K562 (cell line): ENCODE results near the gene SLC22A3. TPM values are rescaled to one million over a fixed set of nuclear protein-coding genes. Genes with fewer than 3 reads are reported as not detected.

ENCODE experiments used
- ATAC-seq: fragments of 200-7000 bp; cut with Tn5 transposase; 3 replicates; pipeline ENCODE4 v1.9.1; 2020; ENCODE audit warnings: moderate library complexity
- BruUV-seq: library from RNA; stranded (reverse); fragments of 400-500 nt; replicated peaks from 2 replicates; lab custom pipeline; 2021; lab: Mats Ljungman, UMichigan
- CTCF ChIA-PET: fragments of 300-600 bp; formaldehyde crosslinking; extraction: SDS; loops from one replicate; lab custom pipeline; 2021; ENCODE audit warnings: low intra/inter-chr PET ratio; lab: Yijun Ruan, JAX
- POLR2A ChIA-PET: fragments of 300-600, 350-650 bp; sonication (Branson Sonifier 250); formaldehyde crosslinking; extraction: SDS; loops from one replicate; lab custom pipeline; 2021; ENCODE audit warnings: antibody characterized with exemption, inconsistent platforms; lab: Yijun Ruan, JAX
- DNase-seq, 4 experiments: peaks; one replicate each; pipeline versions ENCODE4 v3.0.0 to v3.0.0-alpha.2; 2011 to 2018; ENCODE audit warnings: low spot score in 3 of 4, mixed read lengths in 3 of 4; ENCODE audit errors: extremely low read depth in 1 of 4
- FAIRE-seq: peaks from 2 replicates; lab custom pipeline; 2011; peaks lifted over from hg19 to GRCh38; lab: Jason Lieb, UNC
- H2AFZ ChIP-seq: 2 replicates; pipeline ENCODE4 v1.6.0; 2011; ENCODE audit warnings: low read depth, low read length, control low read depth, inconsistent platforms
- H3K27ac ChIP-seq: fragments of 200-600 bp; 3 replicates; pipeline ENCODE4 v1.8.0; 2011; ENCODE audit warnings: low read depth, mild to moderate bottlenecking, control low read depth, inconsistent platforms, low read length, moderate library complexity, mixed read lengths; ENCODE audit errors: extremely low read depth
- H3K27me3 ChIP-seq, 2 experiments: fragments of 300-600 bp in 1 of 2; 2 replicates in 1 of 2; 3 replicates in 1 of 2; pipeline versions ENCODE4 v1.6.0 to v1.8.0; 2011; ENCODE audit warnings: inconsistent platforms in 2 of 2, low read length in 2 of 2, mild to moderate bottlenecking in 1 of 2, mixed read lengths in 1 of 2, moderate library complexity in 1 of 2; ENCODE audit not compliant: control insufficient read depth in 2 of 2, insufficient read depth in 2 of 2
- H3K36me3 ChIP-seq: fragments of 300-600 bp; 3 replicates; pipeline ENCODE4 v1.8.0; 2011; ENCODE audit warnings: mild to moderate bottlenecking, low read length, inconsistent platforms; ENCODE audit not compliant: control insufficient read depth, insufficient read depth
- H3K4me1 ChIP-seq, 2 experiments: fragments of 200-600 bp in 1 of 2; replicated peaks in 1 of 2; 2 replicates in 1 of 2; 3 replicates in 1 of 2; pipeline versions ENCODE4 v1.5.1 to v1.8.0; 2011; ENCODE audit warnings: inconsistent platforms in 2 of 2, low read length in 2 of 2, mild to moderate bottlenecking in 1 of 2, mixed read lengths in 1 of 2, moderate library complexity in 1 of 2; ENCODE audit not compliant: control insufficient read depth in 2 of 2, insufficient read depth in 2 of 2
- H3K4me2 ChIP-seq: 2 replicates; pipeline ENCODE4 v1.6.1; 2011; ENCODE audit warnings: low read length, control low read depth, inconsistent platforms, mixed read lengths; ENCODE audit not compliant: insufficient read depth
- H3K4me3 ChIP-seq: fragments of 200-600 bp; sonication (generic), shearing (Covaris generic); 2 replicates; pipeline ENCODE4 v1.5.1; 2016; ENCODE audit warnings: control low read depth, inconsistent platforms
- H3K79me2 ChIP-seq: fragments of 200-600 bp; 3 replicates; pipeline ENCODE4 v1.8.0; 2011; ENCODE audit warnings: low read length, inconsistent platforms; ENCODE audit not compliant: control insufficient read depth, insufficient read depth
- H3K9ac ChIP-seq, 2 experiments: 2 replicates each; pipeline versions ENCODE4 v1.6.0 to v1.6.1; 2011; ENCODE audit warnings: low read depth in 2 of 2, low read length in 2 of 2, control low read depth in 1 of 2, inconsistent platforms in 1 of 2, mild to moderate bottlenecking in 1 of 2, mixed read lengths in 1 of 2; ENCODE audit not compliant: insufficient read depth in 1 of 2
- H3K9me1 ChIP-seq: one replicate; pipeline ENCODE4 v1.6.0; 2011; ENCODE audit warnings: inconsistent platforms, mild to moderate bottlenecking, low read length, moderate library complexity; ENCODE audit not compliant: control insufficient read depth, insufficient read depth
- H3K9me3 ChIP-seq: replicated peaks from 2 replicates; pipeline ENCODE4 v1.5.1; 2011; ENCODE audit warnings: low read depth, low read length, inconsistent platforms; ENCODE audit not compliant: control insufficient read depth, insufficient read depth
- H4K20me1 ChIP-seq: replicated peaks from 2 replicates; pipeline ENCODE4 v1.6.1; 2011; ENCODE audit warnings: low read length, inconsistent platforms, mixed read lengths; ENCODE audit not compliant: control insufficient read depth, insufficient read depth
- EHMT2 ChIP-seq: fragments of 450-650 bp; IDR thresholded peaks from 2 replicates; pipeline ENCODE4 v1.6.1; 2018; ENCODE audit warnings: antibody characterized with exemption
- SLC30A9 ChIP-seq: fragments of 250-450 bp; sonication (Bioruptor Pico); IDR thresholded peaks from 2 replicates; pipeline ENCODE4 v1.8.0; 2022; ENCODE audit warnings: mild to moderate bottlenecking, moderate library complexity
- TSC22D4 ChIP-seq: fragments of 450-650 bp; IDR thresholded peaks from 2 replicates; pipeline ENCODE4 v1.6.1; 2016; ENCODE audit warnings: missing genetic modification characterization, missing biosample characterization, control low read depth
- ZNF165 ChIP-seq: fragments of 250-450 bp; sonication (Bioruptor Pico); IDR thresholded peaks from 2 replicates; pipeline ENCODE4 v1.4.0; 2020; ENCODE audit warnings: borderline replicate concordance
- WGBS: fragments of 100-300 bp; shearing (Covaris generic); methylation state at CpG from one replicate; pipeline ENCODE4 v1.1.6; 2016; ENCODE audit warnings: low coverage, mixed read lengths; ENCODE audit not compliant: insufficient coverage; ENCODE audit errors: missing lambda C conversion rate; 5-methylcytosine and 5-hydroxymethylcytosine counted together
- in situ Hi-C: fragments of 300-500 bp; cut with MboI; formaldehyde crosslinking; loops from 4 replicates; pipeline ENCODE4 v1.15.0; 2018; ENCODE audit warnings: inconsistent platforms, mixed read lengths
- intact Hi-C: fragments of 100-400 bp; cut with micrococcal nuclease; formaldehyde crosslinking; loops from 2 replicates; pipeline ENCODE4 v1.14.2; 2022
- polyA plus RNA-seq, 8 experiments: library from polyadenylated mRNA; depleted of rRNA in 4 of 8; stranded (reverse) in 5 of 8; unstranded in 3 of 8; fragments of >200 nt; fragmentation: Nextera tagmentation in 2 of 8; fragmentation: Illumina TruSeq in 1 of 8; extraction: Ambion mirVana in 2 of 8; extraction: Trizol in 1 of 8; gene quantifications; 2 replicates each; pipeline versions ENCODE4 v1.2.1 to v1.2.3, GENCODE V29; 2011 to 2014; ENCODE audit warnings: inconsistent platforms in 1 of 8, missing spikeins in 1 of 8
- total RNA-seq, 7 experiments: library from RNA; depleted of rRNA in 6 of 7; stranded (reverse); fragments of >200 nt in 6 of 7; fragmentation: Illumina TruSeq in 2 of 7; extraction: Trizol in 2 of 7; gene quantifications; 2 replicates each; pipeline versions ENCODE4 v1.2.1 to v1.2.3, GENCODE V29; 2011 to 2021; ENCODE audit warnings: low replicate concordance in 1 of 7
- TF ChIP-seq, protein P1 (sequence below): fragments of 450-650 bp; IDR thresholded peaks from 2 replicates; pipeline ENCODE4 v1.6.1; 2016; ENCODE audit warnings: low read depth, mild to moderate bottlenecking, moderate library complexity

Gene SLC22A3
- total and polyA plus RNA-seq, 9 of the 15 experiments (the other 6 are each of a cell fraction or from before 2014, with no cell fraction given): not detected

DNA sequence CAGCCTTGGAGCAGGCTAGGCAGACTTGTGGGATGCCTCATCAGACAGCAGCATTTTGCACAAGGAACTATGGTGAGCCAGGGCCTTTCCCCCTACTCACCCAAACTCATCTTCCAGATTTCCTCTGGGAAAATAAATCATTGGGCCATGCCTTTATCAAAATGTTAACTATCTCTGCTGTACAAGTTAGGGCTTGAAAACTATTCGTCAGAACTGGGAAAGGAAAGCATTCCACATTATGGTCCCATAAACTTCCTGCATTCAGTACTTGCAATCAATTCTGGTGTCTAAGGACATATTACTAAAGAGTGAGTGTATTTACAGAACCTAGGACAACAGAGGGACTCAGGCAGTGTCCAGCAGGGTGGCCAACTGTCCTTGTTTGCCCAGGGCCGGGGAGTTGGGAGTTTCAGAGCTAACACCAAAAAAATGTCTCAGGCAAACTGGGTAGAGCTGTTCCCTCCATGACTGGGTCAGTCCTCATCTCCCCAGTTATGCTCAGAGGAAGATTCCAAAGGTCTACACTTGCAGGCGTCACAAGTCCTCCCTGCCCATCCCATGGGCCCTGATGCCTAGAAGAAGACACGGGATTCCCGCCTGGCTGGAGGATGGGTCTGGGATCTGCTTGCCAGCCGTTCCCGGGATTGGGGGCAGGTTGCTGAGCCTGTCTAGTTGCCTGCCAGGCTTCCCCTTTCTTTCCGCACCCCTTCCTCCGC is 72.2 kb downstream of the SLC22A3 start:
- no peaks in the 10 kb centered on the region for H3K4me1 ChIP-seq
- H3K36me3 ChIP-seq: no peaks in the 10 kb centered on the region
- ATAC-seq: no peak
- intact Hi-C loops: no loop called here
- POLR2A ChIA-PET: no interaction called here
- H4K20me1 ChIP-seq: no peaks in the 10 kb centered on the region
- no peak for DNase-seq
- no peak overlapping the region for H3K27ac ChIP-seq
- CTCF ChIA-PET: no interaction called here
- peaks cover 9 to 14% of the 10 kb centered on the region in 2 experiments; a peak in 4 of 5 replicates for H3K27me3 ChIP-seq
- under 1% methylated on average over 9 of the region's 9 CpGs for WGBS
- H3K9ac ChIP-seq: no peak overlapping the region
- no peaks in the 10 kb centered on the region for H3K9me3 ChIP-seq
- no peak for FAIRE-seq
- in situ Hi-C loops: no loop called here
- H3K9me1 ChIP-seq: no peaks in the 10 kb centered on the region
- no peaks in the 10 kb centered on the region for H3K79me2 ChIP-seq
- no peak overlapping the region for H2AFZ ChIP-seq
- no peak overlapping the region for H3K4me2 ChIP-seq
- BruUV-seq: no TSS peak
- TF ChIP-seq EHMT2 (no peak), SLC30A9 (CRISPR knock-in tag) (no peak), TSC22D4 (tag) (no peak), ZNF165 (no peak)
- TF ChIP-seq, protein P1, sequence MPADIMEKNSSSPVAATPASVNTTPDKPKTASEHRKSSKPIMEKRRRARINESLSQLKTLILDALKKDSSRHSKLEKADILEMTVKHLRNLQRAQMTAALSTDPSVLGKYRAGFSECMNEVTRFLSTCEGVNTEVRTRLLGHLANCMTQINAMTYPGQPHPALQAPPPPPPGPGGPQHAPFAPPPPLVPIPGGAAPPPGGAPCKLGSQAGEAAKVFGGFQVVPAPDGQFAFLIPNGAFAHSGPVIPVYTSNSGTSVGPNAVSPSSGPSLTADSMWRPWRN: no peak
- no peak overlapping the region for H3K4me3 ChIP-seq
